IMR-90 (cell line): ENCODE results near the gene LUZP1. TPM values are rescaled to one million over a fixed set of nuclear protein-coding genes. Genes with fewer than 3 reads are reported as not detected.

Source experiments
- ATAC-seq: fragments of 200-7000 bp; cut with Tn5 transposase; 2 replicates; pipeline ENCODE4 v1.9.1; 2020; ENCODE audit warnings: low read depth, mild to moderate bottlenecking, moderate library complexity
- BruUV-seq: library from RNA; stranded (reverse); fragments of 400-500 nt; replicated peaks from 2 replicates; lab custom pipeline; 2021; lab: Mats Ljungman, UMichigan
- CTCF ChIA-PET: fragments of 300-600 bp; formaldehyde crosslinking; extraction: SDS; loops from one replicate; lab custom pipeline; 2021; ENCODE audit warnings: antibody characterized with exemption; lab: Yijun Ruan, JAX
- POLR2A ChIA-PET: fragments of 300-600 bp; sonication (Branson Sonifier 250); formaldehyde crosslinking; loops from one replicate; lab custom pipeline; 2022; ENCODE audit warnings: antibody characterized with exemption; ENCODE audit not compliant: unreplicated experiment; lab: Charles Lee
- DNase-seq: peaks from one replicate; pipeline ENCODE4 v3.0.0; 2013
- H2AFZ ChIP-seq: replicated peaks from 2 replicates; pipeline ENCODE3; 2013; ENCODE audit warnings: low read length, mild to moderate bottlenecking; ENCODE audit not compliant: poor library complexity
- H2AK5ac ChIP-seq: 2 replicates; pipeline ENCODE4 v1.6.1; 2013; ENCODE audit warnings: low read depth, low read length, inconsistent platforms
- H2AK9ac ChIP-seq: replicated peaks from 2 replicates; pipeline ENCODE3; 2013; ENCODE audit warnings: mild to moderate bottlenecking, low read depth, low read length, moderate library complexity; ENCODE audit not compliant: poor library complexity
- H2BK120ac ChIP-seq: 2 replicates; pipeline ENCODE4 v1.6.1; 2013; ENCODE audit warnings: low read depth, low read length, inconsistent platforms
- H2BK15ac ChIP-seq: 3 replicates; pipeline ENCODE4 v1.6.1; 2013; ENCODE audit warnings: low read depth, low read length, inconsistent platforms
- H2BK20ac ChIP-seq: 2 replicates; pipeline ENCODE4 v1.6.1; 2013; ENCODE audit warnings: low read depth, mild to moderate bottlenecking, inconsistent platforms, low read length, moderate library complexity
- H2BK5ac ChIP-seq: 2 replicates; pipeline ENCODE4 v1.6.1; 2013; ENCODE audit warnings: mild to moderate bottlenecking, low read depth, low read length, inconsistent platforms; ENCODE audit not compliant: poor library complexity, severe bottlenecking
- H3K14ac ChIP-seq: replicated peaks from 2 replicates; pipeline ENCODE4 v1.6.1; 2013; ENCODE audit warnings: low read depth, low read length, inconsistent platforms
- H3K18ac ChIP-seq: 2 replicates; pipeline ENCODE4 v1.6.1; 2013; ENCODE audit warnings: low read depth, low read length, control low read depth
- H3K23ac ChIP-seq: 2 replicates; pipeline ENCODE4 v1.6.1; 2013; ENCODE audit warnings: low read depth, low read length, inconsistent platforms
- H3K27ac ChIP-seq: 2 replicates; pipeline ENCODE4 v1.5.1; 2013; ENCODE audit warnings: mild to moderate bottlenecking, control low read depth, low read length; ENCODE audit not compliant: insufficient read depth
- H3K27me3 ChIP-seq: 2 replicates; pipeline ENCODE4 v1.6.1; 2013; ENCODE audit warnings: low read length; ENCODE audit not compliant: control insufficient read depth, insufficient read depth
- H3K36me3 ChIP-seq: 2 replicates; pipeline ENCODE4 v1.6.1; 2013; ENCODE audit warnings: low read length, mixed read lengths; ENCODE audit not compliant: control insufficient read depth, insufficient read depth
- H3K4ac ChIP-seq: 2 replicates; pipeline ENCODE4 v1.6.1; 2013; ENCODE audit warnings: low read depth, low read length, inconsistent platforms
- H3K4me1 ChIP-seq: 2 replicates; pipeline ENCODE4 v1.6.1; 2013; ENCODE audit warnings: low read length, mixed read lengths; ENCODE audit not compliant: control insufficient read depth, insufficient read depth
- H3K4me2 ChIP-seq: 2 replicates; pipeline ENCODE4 v1.6.1; 2013; ENCODE audit warnings: low read depth, mild to moderate bottlenecking, control low read depth, low read length, moderate library complexity
- H3K4me3 ChIP-seq: 2 replicates; pipeline ENCODE4 v1.5.1; 2013; ENCODE audit warnings: low read depth, mild to moderate bottlenecking, control low read depth, low read length, moderate library complexity; ENCODE audit not compliant: insufficient read depth
- H3K56ac ChIP-seq: 2 replicates; pipeline ENCODE4 v1.6.1; 2013; ENCODE audit warnings: low read length, inconsistent platforms; ENCODE audit not compliant: insufficient read depth; ENCODE audit errors: extremely low read depth
- H3K79me1 ChIP-seq, 2 experiments: 2 replicates each; pipeline ENCODE4 v1.6.1; 2013; ENCODE audit warnings: low read length in 2 of 2, inconsistent platforms in 1 of 2, low read depth in 1 of 2
- H3K9ac ChIP-seq: 2 replicates; pipeline ENCODE4 v1.6.1; 2013; ENCODE audit warnings: low read depth, low read length, control low read depth
- H3K9me1 ChIP-seq: 2 replicates; pipeline ENCODE4 v1.6.1; 2013; ENCODE audit warnings: low read length, inconsistent platforms; ENCODE audit not compliant: insufficient read depth
- H3K9me3 ChIP-seq: 2 replicates; pipeline ENCODE4 v1.6.1; 2013; ENCODE audit warnings: low read length; ENCODE audit not compliant: control insufficient read depth, insufficient read depth
- H4K20me1 ChIP-seq: 2 replicates; pipeline ENCODE4 v1.6.1; 2013; ENCODE audit warnings: low read length, inconsistent platforms; ENCODE audit not compliant: insufficient read depth
- H4K5ac ChIP-seq: 2 replicates; pipeline ENCODE4 v1.6.1; 2013; ENCODE audit warnings: mild to moderate bottlenecking, low read depth, low read length, control low read depth
- H4K8ac ChIP-seq, 2 experiments: 2 replicates each; pipeline ENCODE4 v1.6.1; 2013; ENCODE audit warnings: low read depth in 2 of 2, low read length in 2 of 2, control low read depth in 1 of 2, inconsistent platforms in 1 of 2
- H4K91ac ChIP-seq: 2 replicates; pipeline ENCODE4 v1.6.1; 2013; ENCODE audit warnings: low read depth, low read length, inconsistent platforms; ENCODE audit not compliant: insufficient read depth
- BHLHE40 ChIP-seq: fragments of 150-350 bp; IDR thresholded peaks from 2 replicates; pipeline ENCODE4 v1.6.1; 2016; ENCODE audit warnings: mild to moderate bottlenecking, low read depth, low read length
- CHD1 ChIP-seq: IDR thresholded peaks from 2 replicates; pipeline ENCODE4 v1.6.1; 2012; ENCODE audit warnings: low read depth, low read length, improper control_type of control experiment
- ELK1 ChIP-seq: fragments of 150-350 bp; IDR thresholded peaks from 2 replicates; pipeline ENCODE4 v1.6.1; 2016; ENCODE audit warnings: low read depth, mild to moderate bottlenecking, low read length, moderate library complexity, borderline replicate concordance
- FOS ChIP-seq: fragments of 150-350 bp; IDR thresholded peaks from 2 replicates; pipeline ENCODE4 v1.6.1; 2016; ENCODE audit warnings: low read depth, low read length
- MAFK ChIP-seq: IDR thresholded peaks from 2 replicates; pipeline ENCODE4 v1.6.1; 2012; ENCODE audit warnings: low read depth, low read length, improper control_type of control experiment
- MAZ ChIP-seq: IDR thresholded peaks from 2 replicates; pipeline ENCODE4 v1.6.1; 2012; ENCODE audit warnings: low read depth, mild to moderate bottlenecking, low read length, improper control_type of control experiment, moderate library complexity, borderline replicate concordance
- MXI1 ChIP-seq: IDR thresholded peaks from 2 replicates; pipeline ENCODE4 v1.6.1; 2012; ENCODE audit warnings: low read depth, mild to moderate bottlenecking, low read length, moderate library complexity, borderline replicate concordance
- NFE2L2 ChIP-seq: fragments of 150-350 bp; IDR thresholded peaks from 2 replicates; pipeline ENCODE4 v1.6.1; 2016; ENCODE audit warnings: low read depth, mild to moderate bottlenecking, low read length
- POLR2A ChIP-seq: IDR thresholded peaks from 2 replicates; pipeline ENCODE4 v1.6.1; 2012; ENCODE audit warnings: mild to moderate bottlenecking, low read depth, low read length
- RAD21 ChIP-seq: IDR thresholded peaks from 2 replicates; pipeline ENCODE4 v1.6.1; 2012; ENCODE audit warnings: low read length, improper control_type of control experiment
- RFX5 ChIP-seq: IDR thresholded peaks from 2 replicates; pipeline ENCODE4 v1.8.0; 2012; ENCODE audit warnings: low read depth, mild to moderate bottlenecking, low read length, moderate library complexity
- SMC3 ChIP-seq: fragments of 150-350 bp; IDR thresholded peaks from 2 replicates; pipeline ENCODE4 v1.6.1; 2016; ENCODE audit warnings: low read depth, mild to moderate bottlenecking, antibody characterized with exemption, low read length, moderate library complexity
- WGBS, 2 experiments: methylation state at CpG; one replicate each; pipeline versions ENCODE4 v1.1.5 to v1.1.7; 2013; ENCODE audit warnings: missing lambda C conversion rate in 2 of 2; ENCODE audit not compliant: insufficient read length in 1 of 2; ENCODE audit errors: extremely low coverage in 2 of 2; 5-methylcytosine and 5-hydroxymethylcytosine counted together
- dilution Hi-C: fragments of 300-500 bp; cut with HindIII; formaldehyde crosslinking; loops from one replicate; pipeline ENCODE4 v1.14.3; 2018; ENCODE audit warnings: low sequenced_read_pairs; ENCODE audit not compliant: unreplicated experiment
- in situ Hi-C: fragments of 300-500 bp; cut with MboI; formaldehyde crosslinking; loops from 3 replicates; pipeline ENCODE4 v1.14.3; 2019; ENCODE audit warnings: low sequenced_read_pairs, inconsistent platforms, mixed read lengths
- intact Hi-C: fragments of 100-400 bp; cut with micrococcal nuclease; formaldehyde crosslinking; loops from 2 replicates; pipeline ENCODE4 v1.10.0; 2022
- polyA plus RNA-seq, 3 experiments: library from polyadenylated mRNA; depleted of rRNA; stranded (reverse); fragments of >200 nt; gene quantifications; 2 replicates each; pipeline ENCODE4 v1.2.3, GENCODE V29; 2012; ENCODE audit warnings: low replicate concordance in 1 of 3
- total RNA-seq: library from RNA; depleted of rRNA; stranded (reverse); fragments of >200 nt; gene quantifications from 2 replicates; pipeline ENCODE4 v1.2.3, GENCODE V29; 2012
- TF ChIP-seq, protein P1 (sequence below): conservative IDR thresholded peaks from 2 replicates; pipeline ENCODE4 v1.5.1; 2012; ENCODE audit warnings: mild to moderate bottlenecking, low read depth, low read length, improper control_type of control experiment
- TF ChIP-seq, protein P2 (sequence below): fragments of 150-350 bp; IDR thresholded peaks from 2 replicates; pipeline ENCODE4 v1.6.1; 2017; ENCODE audit warnings: mild to moderate bottlenecking, antibody characterized with exemption, low read length, low read depth

The LUZP1 gene
- total and polyA plus RNA-seq, 2 of the 4 experiments (the other 2 are of a cell fraction) = 13.1 to 31.7 TPM

DNA sequence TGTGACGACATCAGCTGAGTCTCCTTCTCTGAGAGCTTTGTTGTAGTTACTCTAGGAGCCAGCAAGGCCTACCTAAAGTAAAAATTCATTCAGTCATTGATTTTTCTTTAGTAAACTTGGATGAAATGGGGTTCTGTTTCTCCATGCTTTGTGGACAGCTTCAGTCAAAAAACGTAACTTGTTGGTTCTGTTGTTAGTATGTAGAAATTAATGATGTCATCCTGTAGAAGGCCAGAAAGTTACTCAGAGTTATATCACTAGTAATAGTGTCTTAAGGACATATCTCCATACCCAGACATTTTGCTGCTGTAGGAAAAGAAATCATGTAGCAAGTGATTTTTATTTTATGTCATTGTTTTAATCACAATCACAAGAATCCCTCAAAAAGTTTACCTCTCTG, 106.4 kb downstream of the LUZP1 start:
- peak; percentile 39 for DNase-seq
- CTCF ChIA-PET = interaction anchor here (0.6 kb wide), 1 partner anchor 27 kb away, joined by 3 read pairs; no protein-coding TSS in a partner anchor
- no peaks in the 10 kb centered on the region for H4K20me1 ChIP-seq

More for the DNA sequence above, 106.4 kb downstream of the LUZP1 start:
- Histone ChIP-seq H2AFZ (no peak overlapping the region), H3K18ac (no peak overlapping the region), H4K5ac (no peak overlapping the region), H3K4me2 (no peak overlapping the region; the same call in 1 of the 2 replicates), H3K79me1 (peaks cover 21 to 26% of the 10 kb centered on the region in 2 experiments), H3K4ac (no peak overlapping the region), H2BK20ac (no peak overlapping the region), H3K27me3 (no peaks in the 10 kb centered on the region), H4K91ac (no peak overlapping the region), H3K27ac (no peak overlapping the region), H3K9me1 (no peaks in the 10 kb centered on the region), H3K4me3 (no peak overlapping the region), H2BK120ac (no peak overlapping the region), H3K14ac (no peak overlapping the region), H3K56ac (no peak overlapping the region), H2BK5ac (no peak overlapping the region), H3K4me1 (0 out of 2 replicates have a peak, but pooled peaks cover 1% of the 10 kb centered on the region), H2AK5ac (no peak overlapping the region), H3K9ac (no peak overlapping the region), H3K9me3 (no peaks in the 10 kb centered on the region), H4K8ac (no peak overlapping the region), H2BK15ac (no peak overlapping the region), H2AK9ac (no peak overlapping the region), H3K36me3 (peaks cover 33% of the 10 kb centered on the region), H3K23ac (0 out of 2 replicates have a peak overlapping the region, but pooled peaks have one; percentile 8)
- dilution Hi-C loops = no loop called here
- TF ChIP-seq FOS = no peak
- no peak for TF ChIP-seq BHLHE40
- TF ChIP-seq RFX5 = no peak
- TF ChIP-seq MAFK = no peak
- no peak for TF ChIP-seq CHD1
- TF ChIP-seq MAZ = no peak
- no peak for TF ChIP-seq MXI1
- TF ChIP-seq RAD21 = no peak
- TF ChIP-seq ELK1 = no peak
- TF ChIP-seq SMC3 = no peak
- TF ChIP-seq, protein P1, sequence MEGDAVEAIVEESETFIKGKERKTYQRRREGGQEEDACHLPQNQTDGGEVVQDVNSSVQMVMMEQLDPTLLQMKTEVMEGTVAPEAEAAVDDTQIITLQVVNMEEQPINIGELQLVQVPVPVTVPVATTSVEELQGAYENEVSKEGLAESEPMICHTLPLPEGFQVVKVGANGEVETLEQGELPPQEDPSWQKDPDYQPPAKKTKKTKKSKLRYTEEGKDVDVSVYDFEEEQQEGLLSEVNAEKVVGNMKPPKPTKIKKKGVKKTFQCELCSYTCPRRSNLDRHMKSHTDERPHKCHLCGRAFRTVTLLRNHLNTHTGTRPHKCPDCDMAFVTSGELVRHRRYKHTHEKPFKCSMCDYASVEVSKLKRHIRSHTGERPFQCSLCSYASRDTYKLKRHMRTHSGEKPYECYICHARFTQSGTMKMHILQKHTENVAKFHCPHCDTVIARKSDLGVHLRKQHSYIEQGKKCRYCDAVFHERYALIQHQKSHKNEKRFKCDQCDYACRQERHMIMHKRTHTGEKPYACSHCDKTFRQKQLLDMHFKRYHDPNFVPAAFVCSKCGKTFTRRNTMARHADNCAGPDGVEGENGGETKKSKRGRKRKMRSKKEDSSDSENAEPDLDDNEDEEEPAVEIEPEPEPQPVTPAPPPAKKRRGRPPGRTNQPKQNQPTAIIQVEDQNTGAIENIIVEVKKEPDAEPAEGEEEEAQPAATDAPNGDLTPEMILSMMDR = no peak
- no peak for TF ChIP-seq NFE2L2
- TF ChIP-seq, protein P2, sequence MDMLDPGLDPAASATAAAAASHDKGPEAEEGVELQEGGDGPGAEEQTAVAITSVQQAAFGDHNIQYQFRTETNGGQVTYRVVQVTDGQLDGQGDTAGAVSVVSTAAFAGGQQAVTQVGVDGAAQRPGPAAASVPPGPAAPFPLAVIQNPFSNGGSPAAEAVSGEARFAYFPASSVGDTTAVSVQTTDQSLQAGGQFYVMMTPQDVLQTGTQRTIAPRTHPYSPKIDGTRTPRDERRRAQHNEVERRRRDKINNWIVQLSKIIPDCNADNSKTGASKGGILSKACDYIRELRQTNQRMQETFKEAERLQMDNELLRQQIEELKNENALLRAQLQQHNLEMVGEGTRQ = no peak
- TF ChIP-seq POLR2A = no peak
- WGBS, 2 experiments = no CpG with 5 or more reads among the region's 2 CpGs
- POLR2A ChIA-PET = no interaction called here
- no TSS peak for BruUV-seq
- in situ Hi-C loops = no loop called here
- no peak for ATAC-seq
- intact Hi-C loops = no loop called here
